Stimulated activated CD8-positive, alpha-beta memory T cell treated with anti-CD3 and anti-CD28 coated beads, Interleukin-4, amount 100 ng/mL, for 1 hour (primary cell): ENCODE measurements around the gene SEC14L2.
"Not testable (repeated sequence)": the region's sequence is repeated elsewhere in the genome, so short reads cannot be mapped to it uniquely, and the experiment has no call there.

Experiments used
- DNase-seq, 2 donors: peaks; one replicate each; pipeline ENCODE4 v3.0.0-alpha.2; 2020; ENCODE audit warnings: low read depth in 2 of 2, low spot score in 1 of 2

SEC14L2 gene

DNA sequence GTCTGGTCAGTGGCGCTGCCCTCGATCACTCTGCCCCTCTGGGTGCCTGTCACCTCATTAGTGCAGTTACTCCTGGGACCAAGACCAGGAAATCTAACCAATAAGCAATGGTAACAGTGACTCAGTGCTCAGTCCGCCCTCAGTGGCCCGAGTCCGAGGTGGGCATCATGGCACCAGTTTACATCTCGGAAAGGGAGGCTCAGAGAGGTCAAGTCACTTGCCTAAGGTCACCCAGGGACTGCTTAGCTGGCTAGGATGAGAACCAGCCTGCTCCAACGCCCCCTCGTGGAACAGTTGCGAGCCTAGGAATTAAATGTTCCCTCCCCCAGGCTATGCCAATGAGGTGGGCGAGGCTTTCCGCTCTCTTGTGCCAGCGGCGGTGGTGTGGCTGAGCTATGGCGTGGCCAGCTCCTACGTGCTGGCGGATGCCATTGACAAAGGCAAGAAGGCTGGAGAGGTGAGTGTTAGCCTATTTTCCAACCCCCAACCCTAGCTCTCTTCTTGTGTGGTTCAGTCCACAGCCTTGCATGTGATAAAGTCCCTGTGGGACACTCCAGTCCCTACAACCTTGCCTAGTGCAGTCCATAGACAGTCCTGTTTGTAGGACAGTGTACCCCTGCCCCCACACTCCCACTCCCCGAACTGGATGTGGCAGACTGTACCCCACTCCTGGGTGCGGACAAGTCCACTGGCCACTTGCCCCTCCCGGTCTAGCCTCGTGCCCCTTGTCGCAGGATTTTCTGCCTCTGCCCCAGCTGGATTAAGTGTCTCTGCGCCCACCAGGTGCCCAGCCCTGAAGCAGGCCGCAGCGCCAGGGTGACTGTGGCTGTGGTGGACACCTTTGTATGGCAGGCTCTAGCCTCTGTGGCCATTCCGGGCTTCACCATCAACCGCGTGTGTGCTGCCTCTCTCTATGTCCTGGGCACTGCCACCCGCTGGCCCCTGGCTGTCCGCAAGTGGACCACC lies 29.9 kb downstream of the SEC14L2 start:
- DNase-seq: peak; percentile 49 to 73

- no peak for DNase-seq
Measured at GRCh38 chr22:30427871-30428270, 31.1 kb downstream of the SEC14L2 start.

DNA sequence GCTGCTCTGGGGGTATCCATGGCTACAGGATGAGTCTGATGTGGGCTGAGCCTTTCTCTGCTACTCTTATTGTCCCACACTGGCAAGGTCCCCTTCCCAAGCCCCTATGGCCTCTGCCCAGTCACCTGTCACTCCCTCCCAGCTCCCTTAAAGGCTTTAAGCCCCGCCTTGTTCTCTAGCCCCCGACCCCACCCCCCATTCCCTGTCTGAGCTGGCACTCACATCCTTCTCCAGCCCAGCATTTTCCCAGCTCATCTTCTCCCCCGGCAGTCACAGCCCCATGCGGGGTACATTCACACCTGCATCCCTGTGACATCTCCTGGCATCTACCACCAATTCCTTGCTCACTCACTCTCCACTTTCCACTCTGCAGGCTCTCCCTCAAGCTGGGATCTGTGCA lies 33.1 kb downstream of the SEC14L2 start:
- no peak for DNase-seq

- DNase-seq: no peak
Measured at GRCh38 chr22:30430933-30431332, 34.1 kb downstream of the SEC14L2 start.

DNA sequence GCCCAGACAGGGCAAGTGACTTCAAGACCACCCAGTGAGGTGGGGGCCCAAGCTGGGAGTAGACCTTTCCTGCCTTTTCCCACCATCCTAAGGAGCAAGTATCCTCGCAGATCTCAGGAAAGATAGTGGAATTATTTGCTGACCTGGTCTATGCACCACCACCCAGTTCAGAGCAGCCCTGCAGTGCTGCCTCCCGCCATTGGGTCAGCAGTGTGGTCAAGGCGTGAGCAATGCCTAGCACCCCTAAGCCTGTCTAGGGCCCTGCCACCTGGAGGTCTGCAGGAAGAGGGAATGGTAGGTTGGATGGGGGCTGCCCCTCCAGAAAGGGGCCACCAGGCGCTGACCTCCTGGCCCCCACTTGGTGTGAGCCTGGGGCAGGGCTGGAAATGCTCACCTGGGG lies 35.3 kb downstream of the SEC14L2 start:
- DNase-seq: no peak

GRCh38 chr22:30432520-30432919 lies 35.7 kb downstream of the SEC14L2 start:
- no peak for DNase-seq

DNA sequence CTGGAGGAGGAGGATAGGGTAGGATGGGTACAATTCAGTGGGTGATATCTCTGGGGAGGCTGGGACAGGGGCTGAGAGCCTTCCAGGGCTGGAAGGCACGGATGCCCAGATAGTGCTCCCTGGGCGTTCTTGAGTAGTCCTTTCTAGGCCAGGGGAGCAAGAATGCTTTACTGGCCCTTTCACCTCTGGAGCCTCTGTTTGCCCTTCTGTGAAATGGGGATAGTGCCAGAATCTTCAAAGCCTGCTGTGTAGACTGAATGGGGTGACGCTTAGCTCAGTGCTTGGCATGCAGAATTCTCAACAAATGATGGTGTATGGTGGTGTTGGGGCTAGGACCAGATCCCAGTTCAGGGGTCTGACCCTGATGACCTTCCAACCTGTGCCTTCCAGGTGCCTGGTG lies 36.4 kb downstream of the SEC14L2 start:
- no peak for DNase-seq

DNA sequence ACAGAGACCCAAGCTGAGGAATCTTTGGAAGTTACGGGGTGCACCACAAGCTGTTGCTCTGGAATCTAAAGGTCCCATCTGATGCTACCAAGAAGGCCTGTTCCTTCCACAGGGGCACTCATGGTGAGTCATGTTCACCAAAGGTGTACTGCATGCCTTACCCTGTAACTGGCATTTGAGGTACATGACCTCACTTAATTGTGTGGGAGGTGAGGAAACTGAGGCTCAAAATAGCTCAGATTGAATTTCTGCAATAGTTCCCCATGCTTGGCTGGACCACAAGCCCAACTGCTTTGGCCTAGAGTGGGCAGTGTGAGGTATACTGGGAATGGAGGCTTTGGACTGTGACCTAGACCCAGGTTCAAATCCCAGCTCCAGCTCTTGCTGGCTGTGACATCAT lies 37.0 kb downstream of the SEC14L2 start:
- DNase-seq: no peak

DNA sequence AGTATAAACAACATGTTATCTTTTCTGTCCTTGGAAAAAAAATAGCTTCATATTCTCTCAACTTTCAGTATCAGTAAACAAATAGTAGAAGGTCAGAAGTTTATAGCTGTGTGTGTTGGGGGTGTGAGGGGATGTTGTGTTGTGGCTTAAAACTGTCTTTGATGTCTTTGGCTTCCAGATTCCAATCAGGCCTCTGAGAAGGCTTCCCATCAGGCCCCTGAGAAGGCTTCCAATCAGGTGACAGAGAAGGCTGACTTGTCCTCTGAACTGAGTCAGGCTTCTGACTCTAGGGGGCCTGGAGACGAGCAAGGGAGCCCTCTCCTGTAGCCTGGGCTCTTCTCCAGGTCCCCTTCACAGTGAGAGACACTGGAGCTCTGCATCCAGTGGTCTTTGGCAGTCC lies 38.0 kb downstream of the SEC14L2 start:
- no peak for DNase-seq

DNA sequence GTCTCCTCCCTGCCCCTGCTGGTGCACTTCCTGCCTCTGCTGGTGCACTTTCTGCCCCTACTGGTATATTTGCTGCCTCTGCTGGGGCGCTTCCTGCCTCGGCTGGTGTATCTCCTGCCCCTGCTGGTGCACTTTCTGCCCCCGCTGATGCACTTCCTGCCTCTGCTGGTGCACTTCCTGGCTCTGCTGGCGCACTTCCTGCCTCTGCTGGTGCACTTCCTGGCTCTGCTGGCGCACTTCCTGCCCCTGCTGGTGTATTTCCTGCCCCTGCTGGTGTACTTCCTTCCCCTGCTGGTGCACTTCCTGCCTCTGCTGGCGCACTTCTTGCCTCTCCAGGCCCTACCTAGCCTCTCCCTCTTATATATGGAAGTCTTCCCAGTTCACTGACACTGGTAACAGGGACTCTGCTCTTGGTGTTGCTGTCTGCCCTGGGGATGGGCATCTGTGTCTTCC lies 38.9 kb downstream of the SEC14L2 start:
- peak in 1 of 2 donors; percentile 62 for DNase-seq

GRCh38 chr22:30436196-30436595 lies 39.4 kb downstream of the SEC14L2 start:
- DNase-seq: no peak

DNA sequence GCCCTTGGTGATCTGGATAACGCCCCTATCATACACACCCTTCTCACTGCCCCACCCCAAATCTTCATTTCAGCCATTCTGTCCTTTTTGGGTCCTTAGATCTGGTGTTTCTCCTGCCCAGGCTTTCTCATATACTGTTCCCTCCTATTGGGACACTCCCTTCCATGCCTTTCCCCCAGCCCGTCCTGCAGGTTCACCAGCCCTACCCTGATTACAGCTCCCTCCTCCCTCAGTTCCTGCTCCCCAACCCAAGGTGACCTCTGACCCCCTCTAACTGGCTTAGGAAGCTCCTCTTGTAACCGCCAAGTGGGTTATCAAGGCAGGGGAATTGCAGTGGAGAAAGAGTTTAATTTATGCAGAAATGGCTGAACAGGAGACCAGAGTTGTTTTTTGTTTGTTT lies 41.7 kb downstream of the SEC14L2 start:
- DNase-seq: no peak

- no peak for DNase-seq
Measured at GRCh38 chr22:30439226-30439625, 42.4 kb downstream of the SEC14L2 start.

- no peak for DNase-seq
Measured at GRCh38 chr22:30439836-30440235, 43.0 kb downstream of the SEC14L2 start.

DNA sequence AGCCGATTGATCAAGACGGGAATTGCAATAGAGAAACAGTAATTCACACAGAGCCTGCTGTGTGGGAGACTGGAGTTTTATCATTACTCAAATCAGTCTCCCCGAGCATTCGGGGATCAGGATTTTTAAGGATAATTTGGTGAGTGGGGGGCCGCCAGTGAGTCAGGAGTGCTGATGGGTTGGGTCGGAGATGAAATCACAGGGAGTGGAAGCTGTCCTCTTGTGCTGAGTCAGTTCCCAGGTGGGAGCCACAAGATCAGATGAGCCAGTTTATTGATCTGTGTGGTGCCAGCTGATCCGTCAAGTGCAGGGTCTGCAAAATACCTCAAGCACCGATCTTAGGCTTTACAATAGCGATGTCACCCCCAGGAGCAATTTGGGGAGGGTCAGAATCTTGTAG lies 44.3 kb downstream of the SEC14L2 start:
- no peak for DNase-seq

- DNase-seq: no peak
Measured at GRCh38 chr22:30444632-30445437, 48.0 kb downstream of the SEC14L2 start.

- no peak for DNase-seq
Measured at GRCh38 chr22:30445438-30446145, 48.8 kb downstream of the SEC14L2 start.

DNA sequence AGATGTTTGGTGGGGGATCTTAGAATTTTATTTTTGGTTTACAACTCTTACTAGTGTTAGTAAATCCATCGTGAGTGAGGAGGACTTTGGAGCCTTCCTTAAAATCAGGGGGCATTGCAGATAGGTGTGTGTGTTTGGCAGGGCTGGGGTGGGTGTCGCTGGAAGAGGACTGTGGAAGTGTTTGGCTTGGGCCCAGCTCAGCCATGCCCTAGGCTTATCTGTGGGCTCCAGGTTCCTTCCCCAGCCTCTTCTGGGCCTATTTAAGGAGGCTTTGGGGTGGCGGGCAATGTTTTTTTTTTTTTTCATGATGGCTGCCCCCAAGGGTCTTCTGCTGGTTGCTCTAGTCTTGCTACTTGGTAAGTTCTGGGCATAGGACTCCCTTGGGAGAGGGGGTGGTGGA lies 50.8 kb downstream of the SEC14L2 start:
- no peak for DNase-seq

DNA sequence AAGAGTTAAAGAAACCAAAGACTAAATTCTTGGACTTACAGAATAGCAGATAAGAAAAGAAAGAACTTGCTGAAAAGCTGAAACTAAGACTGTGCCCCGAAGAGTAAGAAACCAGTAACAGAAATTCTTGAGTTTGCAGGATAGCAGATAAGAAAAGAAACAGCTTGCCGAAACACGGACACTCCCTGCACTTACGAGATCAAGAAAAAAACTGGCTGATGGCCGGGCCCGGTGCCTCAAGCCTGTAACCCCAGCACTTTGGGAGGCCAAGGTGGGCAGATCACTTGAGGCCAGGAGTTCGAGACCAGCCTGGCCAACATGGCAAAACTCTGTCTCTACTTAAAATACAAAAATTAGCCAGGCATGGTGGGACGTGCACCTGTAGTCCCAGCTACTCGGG lies 54.7 kb downstream of the SEC14L2 start:
- not testable (repeated sequence) for DNase-seq

GRCh38 chr22:30452861-30453260 lies 56.0 kb downstream of the SEC14L2 start:
- no peak for DNase-seq

DNA sequence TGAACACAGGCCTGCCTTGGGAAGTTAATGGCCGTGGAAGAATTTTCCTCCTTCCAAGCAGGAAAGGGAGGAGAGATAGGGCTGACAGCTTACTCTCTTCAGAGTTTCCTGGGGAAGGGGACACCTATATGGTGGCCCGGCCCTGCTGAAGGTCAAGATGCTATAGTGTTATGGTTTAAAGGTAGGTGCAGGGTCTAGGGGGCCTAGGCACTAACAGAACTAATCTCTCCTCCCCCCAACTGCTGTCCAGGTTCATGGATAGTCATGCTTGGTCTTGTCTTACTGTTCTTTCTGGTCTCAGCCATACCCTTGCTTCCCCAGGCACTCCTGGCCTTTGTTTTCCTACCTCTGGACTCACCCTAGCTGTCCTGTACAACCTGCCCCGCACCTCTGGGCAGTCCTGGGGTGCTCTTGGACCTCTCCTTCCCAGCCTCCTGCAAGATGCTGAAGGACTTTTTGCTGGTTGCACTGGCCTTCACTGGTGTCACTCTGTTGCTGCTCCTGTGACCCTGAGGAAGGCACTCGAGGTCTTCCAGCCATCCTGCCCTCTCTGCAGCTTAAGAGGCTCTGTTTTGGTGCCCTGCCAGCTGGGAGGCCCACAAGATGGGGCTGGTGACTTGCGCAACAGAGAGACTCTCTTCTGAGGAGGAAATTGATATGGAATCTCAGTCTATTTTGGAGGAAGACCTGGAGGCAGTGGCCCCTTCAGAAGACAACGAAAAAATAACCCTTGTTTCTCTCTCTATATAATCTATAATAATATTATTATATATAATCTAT lies 57.1 kb downstream of the SEC14L2 start:
- no peak for DNase-seq
